Measurements from ENCODE around the gene UNKL.
A peak's percentile ranks its signal among the peaks of the same experiment; 100 is the strongest.

UNKL gene

DNA sequence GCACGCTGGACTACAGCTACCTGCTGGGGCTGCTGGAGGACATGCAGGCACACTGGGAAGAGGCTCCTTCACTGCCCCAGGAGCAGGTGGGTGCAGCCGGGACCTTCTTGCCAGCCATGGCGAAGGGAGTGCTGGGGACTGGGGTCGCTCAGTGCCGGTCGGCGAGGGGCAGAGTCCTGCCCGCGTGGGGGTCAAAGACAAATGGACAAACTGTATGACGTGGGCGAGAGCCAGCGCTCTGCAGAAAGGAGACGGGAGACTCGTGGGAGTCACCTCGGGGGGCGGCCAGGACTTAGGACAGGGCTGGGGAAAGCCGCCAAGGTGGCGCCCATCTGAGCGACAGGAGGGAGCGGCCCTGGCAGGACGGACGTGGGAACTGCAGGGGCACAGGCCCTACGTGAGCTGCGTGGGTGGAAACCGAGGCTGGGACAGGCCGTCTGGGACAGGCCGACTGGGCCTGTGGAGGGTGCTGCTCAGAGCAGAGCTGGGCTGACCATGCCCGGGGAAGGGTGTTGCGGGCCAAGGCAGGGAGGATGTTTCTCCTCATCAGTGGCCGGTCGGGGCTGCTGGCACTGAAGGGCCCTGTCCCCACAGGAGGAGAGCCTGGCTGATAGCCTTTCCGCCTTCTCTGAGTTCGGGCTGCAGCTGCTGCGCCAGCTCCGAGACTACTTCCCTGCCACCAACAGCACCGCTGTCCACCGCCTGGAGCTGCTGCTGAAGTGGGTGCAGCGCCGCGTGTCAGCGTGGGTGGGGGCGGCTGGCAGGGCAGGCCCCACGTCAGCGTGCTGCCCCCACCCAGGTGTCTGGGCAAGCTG lies 70.9 kb downstream of the UNKL start:
- peak overlapping the region; percentile 15; the same call in 1 of the 2 replicates for H3K4me3 ChIP-seq (ENCODE audit: low read depth, low read length)
- POLR2A ChIA-PET, result no interaction called here

DNA sequence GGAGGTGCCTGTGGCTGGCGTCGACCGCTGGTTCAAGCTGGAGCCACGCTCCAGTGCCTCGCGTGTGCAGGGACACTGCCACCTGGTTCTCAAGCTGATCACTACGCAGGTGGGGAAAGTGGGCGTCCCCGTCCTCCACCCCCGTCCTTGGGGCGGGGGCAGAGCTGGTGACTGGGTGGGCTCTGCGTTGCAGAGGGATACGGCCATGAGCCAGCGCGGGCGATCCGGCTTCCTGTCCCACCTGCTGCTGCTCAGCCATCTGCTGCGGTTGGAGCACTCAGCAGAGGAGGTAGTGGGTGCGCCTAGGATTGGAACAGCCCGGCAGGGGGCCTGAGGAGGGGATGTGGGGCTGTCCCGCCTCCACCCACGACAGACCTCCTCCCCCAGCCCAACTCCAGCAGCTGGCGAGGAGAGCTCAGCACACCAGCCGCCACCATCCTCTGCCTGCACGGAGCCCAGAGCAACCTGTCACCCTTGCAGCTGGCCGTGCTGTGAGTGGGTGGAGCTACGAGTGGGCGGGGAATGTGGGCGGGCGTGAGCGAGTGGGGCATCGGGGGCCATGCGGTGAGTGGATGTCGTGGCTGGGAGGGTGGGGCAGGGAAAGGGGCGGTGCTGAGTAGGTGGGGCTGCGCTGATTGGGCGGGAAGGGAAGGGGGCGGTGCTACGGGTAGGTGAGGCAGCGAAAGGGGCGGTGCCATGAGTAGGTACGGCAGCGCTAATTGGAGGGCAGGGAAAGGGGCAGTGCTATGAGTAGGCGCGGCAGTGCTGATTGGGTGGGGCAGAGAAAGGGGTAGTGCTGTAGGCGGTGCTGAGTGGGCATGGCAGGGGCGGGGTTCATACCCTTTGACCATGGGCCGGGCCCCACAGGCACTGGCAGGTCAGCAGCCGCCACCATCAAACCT lies 71.7 kb downstream of the UNKL start:
- peak overlapping the region; percentile 15; the same call in 1 of the 2 replicates for H3K4me3 ChIP-seq (ENCODE audit: low read depth, low read length)
- DNase-seq (ENCODE audit: low read depth, low spot score), result no peak
- ChIA-PET CTCF (interaction anchor here (2.2 kb wide), 1 partner anchor 22 kb away, joined by 4 read pairs; no protein-coding TSS in a partner anchor), POLR2A (interaction anchor here (0.6 kb wide), 1 partner anchor 78 kb away, joined by 3 read pairs; no protein-coding TSS in a partner anchor)
- TF ChIP-seq, protein P1, sequence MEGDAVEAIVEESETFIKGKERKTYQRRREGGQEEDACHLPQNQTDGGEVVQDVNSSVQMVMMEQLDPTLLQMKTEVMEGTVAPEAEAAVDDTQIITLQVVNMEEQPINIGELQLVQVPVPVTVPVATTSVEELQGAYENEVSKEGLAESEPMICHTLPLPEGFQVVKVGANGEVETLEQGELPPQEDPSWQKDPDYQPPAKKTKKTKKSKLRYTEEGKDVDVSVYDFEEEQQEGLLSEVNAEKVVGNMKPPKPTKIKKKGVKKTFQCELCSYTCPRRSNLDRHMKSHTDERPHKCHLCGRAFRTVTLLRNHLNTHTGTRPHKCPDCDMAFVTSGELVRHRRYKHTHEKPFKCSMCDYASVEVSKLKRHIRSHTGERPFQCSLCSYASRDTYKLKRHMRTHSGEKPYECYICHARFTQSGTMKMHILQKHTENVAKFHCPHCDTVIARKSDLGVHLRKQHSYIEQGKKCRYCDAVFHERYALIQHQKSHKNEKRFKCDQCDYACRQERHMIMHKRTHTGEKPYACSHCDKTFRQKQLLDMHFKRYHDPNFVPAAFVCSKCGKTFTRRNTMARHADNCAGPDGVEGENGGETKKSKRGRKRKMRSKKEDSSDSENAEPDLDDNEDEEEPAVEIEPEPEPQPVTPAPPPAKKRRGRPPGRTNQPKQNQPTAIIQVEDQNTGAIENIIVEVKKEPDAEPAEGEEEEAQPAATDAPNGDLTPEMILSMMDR (IDR thresholded peaks at IDR 0.05; ENCODE audit: insufficient read depth, low read length, missing control alignments), result no peak

More for the DNA sequence above, 70.9 kb downstream of the UNKL start:
- CTCF ChIA-PET, result interaction anchor here (1.4 to 2.2 kb wide), 2 partner anchors 20 to 21 kb away, joined by 4 to 8 read pairs; no protein-coding TSS in a partner anchor
- TF ChIP-seq, protein P1 (IDR thresholded peaks at IDR 0.05; ENCODE audit: insufficient read depth, low read length, missing control alignments), result no peak
- DNase-seq (ENCODE audit: low read depth, low spot score), result no peak

DNA sequence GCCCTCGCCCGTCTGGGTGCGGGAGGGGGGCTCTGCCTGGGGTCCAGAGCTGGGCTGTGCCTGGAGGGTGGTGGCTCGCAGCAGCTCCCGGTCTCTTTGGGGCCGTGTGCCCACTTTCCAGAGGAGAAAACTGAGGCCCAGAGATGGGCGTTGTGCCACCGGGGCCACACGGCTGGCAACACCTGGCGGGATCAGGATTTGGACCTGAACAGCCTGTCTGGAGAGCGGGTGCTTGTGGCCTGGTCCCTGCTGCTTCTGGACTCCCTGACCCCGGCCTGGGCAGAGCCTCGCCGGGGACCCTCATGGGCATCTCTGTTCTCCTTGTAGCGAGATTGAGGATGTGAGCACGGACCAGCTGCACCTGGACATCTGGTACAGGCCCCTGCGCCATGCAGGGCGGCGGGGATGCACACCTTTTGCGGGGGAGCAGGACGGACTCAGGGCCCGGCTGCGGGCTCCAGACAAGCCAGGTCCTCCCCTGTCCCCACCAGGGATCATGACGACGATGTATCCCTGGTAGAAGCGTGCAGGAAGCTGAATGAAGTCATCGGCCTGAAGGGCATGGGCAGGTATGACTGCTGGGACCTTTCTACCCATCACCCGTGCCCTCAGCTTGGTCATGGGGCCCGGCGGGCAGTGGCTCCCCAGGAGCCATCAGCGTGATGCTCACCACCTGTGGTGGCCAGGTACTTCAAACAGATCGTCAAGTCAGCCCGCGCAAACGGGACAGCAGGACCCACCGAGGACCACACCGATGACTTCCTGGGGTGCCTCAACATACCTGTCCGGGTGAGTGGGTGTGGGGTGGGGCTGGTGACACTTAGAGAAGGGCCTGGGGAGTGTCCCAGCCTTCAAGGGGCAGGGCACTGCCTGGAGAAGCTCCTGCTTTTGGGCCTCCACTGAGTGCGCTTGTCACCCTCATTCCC lies 72.7 kb downstream of the UNKL start:
- POLR2A ChIA-PET, result interaction anchor here (0.6 kb wide), 1 partner anchor 14 kb away, joined by 3 read pairs; no protein-coding TSS in a partner anchor
- no peak for DNase-seq (ENCODE audit: low read depth, low spot score)
- CTCF ChIA-PET, result interaction anchor here (2.2 kb wide), 1 partner anchor 23 kb away, joined by 4 read pairs; no protein-coding TSS in a partner anchor

DNA sequence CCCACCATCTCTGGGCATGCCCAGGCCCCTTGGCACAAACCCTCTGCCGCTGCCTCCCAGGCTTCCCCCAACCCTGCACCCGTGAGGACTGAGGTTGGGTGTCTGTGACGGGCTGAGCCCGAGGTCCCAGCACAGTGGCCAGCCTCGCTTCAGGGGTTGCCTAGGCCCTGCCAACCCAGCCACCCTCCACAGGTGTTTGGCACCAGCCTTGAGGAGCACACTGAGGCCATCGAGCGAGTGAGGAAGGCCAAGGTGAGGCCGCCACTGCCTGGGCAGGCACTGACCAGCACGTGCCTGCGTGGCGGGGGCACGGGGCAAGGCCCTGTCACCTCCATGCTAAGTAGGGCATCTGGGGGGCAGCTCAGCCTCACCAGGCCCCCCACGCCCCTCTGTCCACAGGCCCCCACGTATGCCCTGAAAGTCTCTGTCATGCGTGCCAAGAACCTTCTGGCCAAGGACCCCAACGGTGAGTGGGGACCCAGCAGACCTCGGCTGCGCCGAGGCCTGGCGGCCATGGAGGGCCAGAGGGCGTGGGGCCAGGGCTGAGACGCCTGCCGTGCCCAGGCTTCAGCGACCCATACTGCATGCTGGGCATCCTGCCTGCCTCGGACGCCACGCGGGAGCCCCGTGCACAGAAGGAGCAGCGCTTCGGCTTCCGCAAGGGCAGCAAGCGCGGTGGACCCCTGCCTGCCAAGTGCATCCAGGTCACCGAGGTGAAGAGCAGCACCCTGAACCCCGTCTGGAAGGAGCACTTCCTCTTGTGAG lies 73.6 kb downstream of the UNKL start:
- TF ChIP-seq, protein P1 (IDR thresholded peaks at IDR 0.05; ENCODE audit: insufficient read depth, low read length, missing control alignments), result no peak
- H3K4me3 ChIP-seq (ENCODE audit: low read depth, low read length), result no peak overlapping the region
- CTCF ChIA-PET, result no interaction called here
- no peak for DNase-seq (ENCODE audit: low read depth, low spot score)
- POLR2A ChIA-PET, result interaction anchor here (0.6 kb wide), 1 partner anchor 14 kb away, joined by 3 read pairs; no protein-coding TSS in a partner anchor

More for the DNA sequence above, 72.7 kb downstream of the UNKL start:
- no peak overlapping the region for H3K4me3 ChIP-seq (ENCODE audit: low read depth, low read length)
- TF ChIP-seq, protein P1 (IDR thresholded peaks at IDR 0.05; ENCODE audit: insufficient read depth, low read length, missing control alignments), result no peak
